H9 (cell line): ENCODE data around the gene GALNT7. TPM values are rescaled to one million over a fixed set of nuclear protein-coding genes. Genes with fewer than 3 reads are reported as not detected.

Experiments used
- DNase-seq: peaks from one replicate; pipeline ENCODE4 v3.0.0-alpha.2; 2017
- H2AFZ ChIP-seq: one replicate; pipeline ENCODE4 v1.6.1; 2013; ENCODE audit warnings: mild to moderate bottlenecking, low read length, control low read depth, moderate library complexity
- H2AK5ac ChIP-seq: 2 replicates; pipeline ENCODE4 v1.6.1; 2013; ENCODE audit warnings: low read length, control low read depth, mixed read lengths; ENCODE audit not compliant: insufficient read length
- H2BK120ac ChIP-seq: one replicate; pipeline ENCODE4 v1.6.1; 2013; ENCODE audit warnings: low read depth, mild to moderate bottlenecking, low read length, control low read depth, inconsistent platforms; ENCODE audit not compliant: poor library complexity, severe bottlenecking
- H2BK12ac ChIP-seq: 2 replicates; pipeline ENCODE4 v1.6.1; 2013; ENCODE audit warnings: low read length, control low read depth, mixed read lengths, low read depth; ENCODE audit not compliant: insufficient read length
- H2BK15ac ChIP-seq: 2 replicates; pipeline ENCODE4 v1.6.1; 2013; ENCODE audit warnings: low read depth, low read length, control low read depth
- H2BK20ac ChIP-seq: one replicate; pipeline ENCODE4 v1.6.1; 2013; ENCODE audit warnings: low read depth, mild to moderate bottlenecking, low read length, control low read depth, inconsistent platforms; ENCODE audit not compliant: poor library complexity, severe bottlenecking
- H2BK5ac ChIP-seq: 2 replicates; pipeline ENCODE4 v1.6.1; 2013; ENCODE audit warnings: low read length, control low read depth, mixed read lengths; ENCODE audit not compliant: insufficient read length
- H3K14ac ChIP-seq: 2 replicates; pipeline ENCODE4 v1.6.1; 2013; ENCODE audit warnings: low read length, control low read depth; ENCODE audit not compliant: insufficient read depth
- H3K18ac ChIP-seq: 2 replicates; pipeline ENCODE4 v1.6.1; 2013; ENCODE audit warnings: low read depth, mild to moderate bottlenecking, mixed read lengths, low read length, control low read depth; ENCODE audit not compliant: insufficient read length
- H3K23ac ChIP-seq: 2 replicates; pipeline ENCODE4 v1.6.1; 2013; ENCODE audit warnings: low read length, control low read depth, mixed read lengths, low read depth; ENCODE audit not compliant: insufficient read length
- H3K23me2 ChIP-seq: 2 replicates; pipeline ENCODE4 v1.6.1; 2013; ENCODE audit warnings: low read depth, mild to moderate bottlenecking, mixed read lengths, low read length, control low read depth; ENCODE audit not compliant: insufficient read length, poor library complexity, severe bottlenecking
- H3K27ac ChIP-seq: 2 replicates; pipeline ENCODE4 v1.5.1; 2013; ENCODE audit warnings: low read length, control low read depth, mixed read lengths, low read depth; ENCODE audit not compliant: insufficient read length
- H3K27me3 ChIP-seq: 2 replicates; pipeline ENCODE4 v1.6.1; 2013; ENCODE audit warnings: low read length, control low read depth, inconsistent platforms; ENCODE audit not compliant: insufficient read depth
- H3K4ac ChIP-seq: 2 replicates; pipeline ENCODE4 v1.6.1; 2013; ENCODE audit warnings: low read depth, mild to moderate bottlenecking, control low read depth, inconsistent platforms, low read length, moderate library complexity
- H3K4me1 ChIP-seq: 2 replicates; pipeline ENCODE4 v1.6.1; 2013; ENCODE audit warnings: low read length, control low read depth, inconsistent platforms; ENCODE audit not compliant: insufficient read depth
- H3K4me2 ChIP-seq: 2 replicates; pipeline ENCODE4 v1.6.1; 2013; ENCODE audit warnings: low read length, control low read depth, mixed read lengths; ENCODE audit not compliant: insufficient read length, insufficient read depth
- H3K56ac ChIP-seq: 2 replicates; pipeline ENCODE4 v1.6.1; 2013; ENCODE audit warnings: low read depth, mild to moderate bottlenecking, mixed read lengths, low read length, control low read depth; ENCODE audit not compliant: insufficient read length
- H3K79me1 ChIP-seq: 2 replicates; pipeline ENCODE4 v1.6.1; 2013; ENCODE audit warnings: low read depth, mild to moderate bottlenecking, moderate library complexity, low read length, control low read depth, inconsistent platforms; ENCODE audit not compliant: insufficient read depth, poor library complexity, severe bottlenecking
- H3K79me2 ChIP-seq: 2 replicates; pipeline ENCODE4 v1.6.1; 2013; ENCODE audit warnings: low read length, control low read depth, inconsistent platforms; ENCODE audit not compliant: insufficient read depth
- H3K9ac ChIP-seq: 2 replicates; pipeline ENCODE4 v1.6.1; 2013; ENCODE audit warnings: low read length, control low read depth, mixed read lengths; ENCODE audit not compliant: insufficient read length; ENCODE audit errors: extremely low read depth
- H3K9me3 ChIP-seq: one replicate; pipeline ENCODE4 v1.6.1; 2013; ENCODE audit warnings: low read depth, low read length, inconsistent platforms; ENCODE audit not compliant: control insufficient read depth
- H3T11ph ChIP-seq: one replicate; pipeline ENCODE4 v1.6.1; 2013; ENCODE audit warnings: mild to moderate bottlenecking, low read length, control low read depth, inconsistent platforms
- H4K20me1 ChIP-seq: one replicate; pipeline ENCODE4 v1.6.1; 2013; ENCODE audit not compliant: control insufficient read depth, insufficient read length, insufficient read depth
- H4K5ac ChIP-seq: 2 replicates; pipeline ENCODE4 v1.6.1; 2013; ENCODE audit warnings: low read depth, mild to moderate bottlenecking, mixed read lengths, low read length, control low read depth; ENCODE audit not compliant: insufficient read length
- H4K8ac ChIP-seq: replicated peaks from 2 replicates; pipeline ENCODE4 v1.6.1; 2013; ENCODE audit warnings: low read length, control low read depth, mixed read lengths, low read depth; ENCODE audit not compliant: insufficient read length
- H4K91ac ChIP-seq: 2 replicates; pipeline ENCODE4 v1.6.1; 2013; ENCODE audit warnings: low read depth, mild to moderate bottlenecking, moderate library complexity, mixed read lengths, low read length, control low read depth; ENCODE audit not compliant: insufficient read length
- H3K27ac Mint-ChIP-seq, 3 experiments: 2 replicates in 2 of 3; 3 replicates in 1 of 3; pipeline ENCODE4 v1.8.0; 2020 to 2021; ENCODE audit warnings: mixed read lengths in 3 of 3, mild to moderate bottlenecking in 1 of 3, moderate library complexity in 1 of 3
- H3K27me3 Mint-ChIP-seq: 2 replicates; pipeline ENCODE4 v1.8.0; 2021; ENCODE audit warnings: low read depth, mild to moderate bottlenecking, moderate library complexity, mixed read lengths
- H3K36me3 Mint-ChIP-seq, 3 experiments: 2 replicates in 2 of 3; 3 replicates in 1 of 3; pipeline ENCODE4 v1.8.0; 2020 to 2021; ENCODE audit warnings: low read depth in 3 of 3, mixed read lengths in 3 of 3; ENCODE audit not compliant: insufficient read depth in 1 of 3
- H3K4me1 Mint-ChIP-seq, 2 experiments: 2 replicates each; pipeline ENCODE4 v1.8.0; 2020; ENCODE audit warnings: mixed read lengths in 2 of 2
- H3K4me3 Mint-ChIP-seq, 2 experiments: 2 replicates in 1 of 2; 3 replicates in 1 of 2; pipeline ENCODE4 v1.8.0; 2020 to 2021; ENCODE audit warnings: mild to moderate bottlenecking in 2 of 2, mixed read lengths in 2 of 2, moderate library complexity in 1 of 2
- H3K9me3 Mint-ChIP-seq, 2 experiments: 2 replicates in 1 of 2; 3 replicates in 1 of 2; pipeline ENCODE4 v1.8.0; 2020; ENCODE audit warnings: mild to moderate bottlenecking in 2 of 2, mixed read lengths in 2 of 2, moderate library complexity in 1 of 2
- WGBS: extraction: QIAGEN DNeasy Blood & Tissue Kit; methylation state at CpG from one replicate; pipeline ENCODE4 v1.1.7; 2013; ENCODE audit warnings: missing lambda C conversion rate, low lambda C conversion rate, mixed read lengths; ENCODE audit not compliant: insufficient read length; ENCODE audit errors: extremely low coverage; 5-methylcytosine and 5-hydroxymethylcytosine counted together
- total RNA-seq: library from RNA; stranded (reverse); gene quantifications from 2 replicates; pipeline ENCODE4 v1.2.1, GENCODE V29; 2021
- TF ChIP-seq, protein P1 (sequence below): fragments of 200-600 bp; sonication (generic); conservative IDR thresholded peaks from 3 replicates; pipeline ENCODE4 v1.8.0; 2021; ENCODE audit warnings: antibody characterized with exemption, mild to moderate bottlenecking

Gene GALNT7
- total RNA-seq, 1 experiment from 2014 or later = 57.3 TPM

DNA sequence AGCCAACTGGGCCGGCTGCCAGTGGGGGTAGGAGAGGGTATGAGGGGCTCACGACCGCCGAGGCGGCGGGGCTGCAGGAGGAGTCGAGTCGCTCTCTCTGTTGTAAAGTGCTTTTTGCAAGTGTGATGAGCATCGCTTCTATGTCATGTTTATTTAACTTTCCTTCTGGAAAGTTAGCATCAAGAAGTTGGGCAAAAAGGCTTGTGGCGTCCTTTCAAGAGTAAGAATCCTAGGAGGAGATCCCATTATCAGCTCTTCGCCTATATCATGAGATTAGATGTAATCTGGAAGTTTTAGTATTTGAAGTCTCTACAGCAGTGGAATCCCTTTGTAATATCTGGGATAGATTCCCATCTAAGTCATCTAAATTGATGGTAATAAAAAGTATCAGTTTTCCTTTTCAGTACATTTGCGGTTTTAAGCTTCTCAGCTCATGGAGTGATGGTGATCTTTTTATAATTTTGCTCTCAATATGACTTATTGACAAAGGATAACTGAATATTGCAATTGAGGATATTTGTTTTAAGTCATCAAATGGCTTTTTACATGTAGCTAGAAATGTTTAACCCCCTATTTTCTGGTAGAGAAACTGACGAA is 1.7 kb downstream of the GALNT7 start:
- Mint-ChIP-seq H3K36me3 (peaks cover 11 to 15% (median 14%) of the 10 kb centered on the region in 3 experiments), H3K9me3 (peaks cover 0 to 4% of the 10 kb centered on the region in 2 experiments; a peak in 3 of 5 replicates), H3K27ac (peak overlapping the region; percentile 69 to 91 (median 72); a peak in 5 of 7 replicates), H3K4me1 (peaks cover 54 to 57% of the 10 kb centered on the region in 2 experiments), H3K27me3 (no peaks in the 10 kb centered on the region; the same call in none of the 2 replicates), H3K4me3 (peak overlapping the region; percentile 75 to 89)
- Histone ChIP-seq H3K27ac (no peak overlapping the region), H2BK5ac (no peak overlapping the region), H2AK5ac (no peak overlapping the region), H3K18ac (no peak overlapping the region), H2BK12ac (no peak overlapping the region), H3K56ac (no peak overlapping the region), H2AFZ (no peak overlapping the region), H4K91ac (no peak overlapping the region), H3K79me2 (peaks cover 43% of the 10 kb centered on the region), H4K20me1 (no peaks in the 10 kb centered on the region), H4K5ac (no peak overlapping the region), H2BK120ac (no peak overlapping the region), H3K23ac (no peak overlapping the region), H3K4me1 (peaks cover 24% of the 10 kb centered on the region), H3K9ac (peak overlapping the region; percentile 33), H3K14ac (no peak overlapping the region), H3K27me3 (no peaks in the 10 kb centered on the region), H3K79me1 (peaks cover 4% of the 10 kb centered on the region), H3T11ph (no peak overlapping the region), H3K4me2 (peak overlapping the region; percentile 89), H2BK15ac (no peak overlapping the region; the same call in 1 of the 2 replicates), H3K9me3 (no peaks in the 10 kb centered on the region), H3K23me2 (peaks cover 12% of the 10 kb centered on the region), H3K4ac (no peak overlapping the region), H2BK20ac (no peak overlapping the region), H4K8ac (no peak overlapping the region)
- TF ChIP-seq, protein P1, sequence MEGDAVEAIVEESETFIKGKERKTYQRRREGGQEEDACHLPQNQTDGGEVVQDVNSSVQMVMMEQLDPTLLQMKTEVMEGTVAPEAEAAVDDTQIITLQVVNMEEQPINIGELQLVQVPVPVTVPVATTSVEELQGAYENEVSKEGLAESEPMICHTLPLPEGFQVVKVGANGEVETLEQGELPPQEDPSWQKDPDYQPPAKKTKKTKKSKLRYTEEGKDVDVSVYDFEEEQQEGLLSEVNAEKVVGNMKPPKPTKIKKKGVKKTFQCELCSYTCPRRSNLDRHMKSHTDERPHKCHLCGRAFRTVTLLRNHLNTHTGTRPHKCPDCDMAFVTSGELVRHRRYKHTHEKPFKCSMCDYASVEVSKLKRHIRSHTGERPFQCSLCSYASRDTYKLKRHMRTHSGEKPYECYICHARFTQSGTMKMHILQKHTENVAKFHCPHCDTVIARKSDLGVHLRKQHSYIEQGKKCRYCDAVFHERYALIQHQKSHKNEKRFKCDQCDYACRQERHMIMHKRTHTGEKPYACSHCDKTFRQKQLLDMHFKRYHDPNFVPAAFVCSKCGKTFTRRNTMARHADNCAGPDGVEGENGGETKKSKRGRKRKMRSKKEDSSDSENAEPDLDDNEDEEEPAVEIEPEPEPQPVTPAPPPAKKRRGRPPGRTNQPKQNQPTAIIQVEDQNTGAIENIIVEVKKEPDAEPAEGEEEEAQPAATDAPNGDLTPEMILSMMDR = no peak
- no peak for DNase-seq
- WGBS = no CpG with 5 or more reads among the region's 13 CpGs
